Frontal cortex (tissue), 4 donors: ENCODE data around the gene MYOCD. TPM values are rescaled to one million over a fixed set of nuclear protein-coding genes. Genes with fewer than 3 reads are reported as not detected.

Source experiments
- DNase-seq, 2 donors: peaks; one replicate each; pipeline ENCODE4 v3.0.0; 2012; ENCODE audit warnings: low spot score in 2 of 2
- FAIRE-seq: peaks from 2 replicates; lab custom pipeline; 2012; peaks lifted over from hg19 to GRCh38; lab: Jason Lieb, UNC
- total RNA-seq: library from RNA; depleted of rRNA; stranded (reverse); fragments of >200 nt; gene quantifications from one replicate; pipeline ENCODE4 v1.2.3, GENCODE V29; 2014
- donor health status: control.
- donor health status: control.
- donor health status: control.

Gene MYOCD
- total RNA-seq, 1 donor from 2014 or later = 0.41 TPM

DNA sequence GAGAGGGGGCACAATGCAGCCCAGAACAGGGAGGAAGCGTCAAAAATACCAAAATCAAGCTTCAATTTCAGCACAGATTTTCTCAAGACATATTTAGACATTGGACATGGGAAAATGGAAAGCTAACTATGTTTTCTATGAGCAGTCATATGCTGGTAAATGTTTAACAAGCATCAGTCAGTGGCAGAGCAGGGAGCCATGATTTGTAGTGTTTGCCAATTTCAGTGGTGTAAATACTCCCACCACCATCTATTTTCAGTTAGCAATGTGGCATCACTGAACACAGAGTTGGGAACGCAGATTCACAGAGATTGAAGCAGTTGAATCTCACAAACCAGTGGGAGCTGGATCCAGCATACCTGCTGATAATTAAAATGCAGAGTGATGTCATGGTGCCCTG is 24.6 kb upstream of the MYOCD start:
- no peak for DNase-seq
- FAIRE-seq = no peak

GRCh38 chr17:12642034-12642433 is 23.7 kb upstream of the MYOCD start:
- DNase-seq = no peak
- FAIRE-seq = no peak

DNA sequence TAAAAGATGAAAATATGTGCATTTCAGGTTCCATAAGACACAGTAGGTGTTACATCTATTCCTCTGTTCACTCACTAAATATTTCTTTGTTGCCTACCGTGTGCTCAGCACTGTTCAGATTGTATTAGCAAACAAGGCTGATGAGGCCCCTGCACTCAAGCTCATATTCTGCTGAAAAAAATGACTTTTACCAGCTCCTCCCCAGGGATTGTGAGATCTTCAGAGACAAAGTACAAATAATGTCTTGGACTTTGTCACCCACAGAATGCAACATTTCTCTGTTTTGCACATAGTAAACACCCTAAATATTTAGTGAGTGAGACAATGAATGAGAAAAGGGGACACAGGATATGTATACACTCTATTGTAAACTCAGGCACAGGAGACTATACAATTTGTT is 21.9 kb upstream of the MYOCD start:
- no peak for DNase-seq
- FAIRE-seq = no peak

- no peak for DNase-seq
- FAIRE-seq = no peak
Measured at GRCh38 chr17:12644623-12645022, 21.1 kb upstream of the MYOCD start.

DNA sequence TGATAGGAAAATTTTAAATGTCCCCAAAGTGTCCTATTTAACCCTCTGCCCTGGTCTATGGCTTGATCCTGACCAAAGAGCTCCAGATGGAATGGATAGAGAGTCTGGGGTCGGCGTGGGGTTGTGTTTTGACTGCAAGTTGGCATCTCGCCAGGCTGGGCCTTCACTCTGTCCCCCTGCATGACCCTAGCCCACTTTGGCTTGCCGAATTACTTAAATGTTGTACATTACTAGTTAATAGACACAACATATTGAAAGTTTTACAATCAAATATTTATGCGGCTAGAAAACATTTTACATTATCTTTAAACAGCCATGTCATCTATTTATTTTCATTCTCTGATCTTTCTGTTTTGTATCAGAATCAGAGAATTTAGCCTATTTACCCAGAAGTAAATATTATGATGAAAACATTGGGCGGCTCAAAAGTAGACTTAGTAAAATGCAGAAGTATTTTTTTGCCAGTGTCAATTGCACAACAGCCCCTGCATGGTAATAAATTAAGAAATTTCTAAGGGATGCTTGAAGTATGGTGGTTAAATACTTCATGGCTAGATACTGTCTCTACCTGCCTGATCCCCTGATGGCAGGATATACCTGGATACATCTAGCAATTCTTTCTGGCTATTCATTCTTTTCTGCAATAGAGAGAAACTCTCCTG is 18.8 kb upstream of the MYOCD start:
- DNase-seq (no peak), FAIRE-seq (no peak)

GRCh38 chr17:12648498-12648897 is 17.2 kb upstream of the MYOCD start:
- FAIRE-seq = no peak
- DNase-seq = no peak

GRCh38 chr17:12655936-12656335 is 9.8 kb upstream of the MYOCD start:
- no peak for FAIRE-seq

DNA sequence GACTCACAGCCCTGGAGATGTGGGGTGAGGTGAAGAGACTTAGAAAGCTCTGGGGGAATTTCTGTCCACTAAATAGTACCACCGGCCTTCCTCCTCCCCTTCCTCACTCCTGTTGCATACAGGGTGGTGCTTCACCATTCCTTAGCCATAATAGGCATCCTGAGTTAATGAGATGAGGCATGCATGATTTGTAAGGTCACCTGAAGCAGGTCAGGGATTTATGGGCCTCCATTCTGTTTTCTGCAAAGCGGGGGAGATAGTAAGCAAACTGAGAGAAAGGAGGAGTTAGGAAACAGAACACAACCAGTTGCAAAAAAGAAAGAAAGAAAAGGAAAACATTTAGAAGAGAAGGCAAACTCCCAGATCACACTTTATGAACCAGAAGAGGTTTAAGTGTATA is 9.3 kb upstream of the MYOCD start:
- DNase-seq = no peak
- FAIRE-seq = no peak

More at GRCh38 chr17:12655936-12656335, 9.8 kb upstream of the MYOCD start:
- no peak for DNase-seq

GRCh38 chr17:12659500-12659899 is 6.2 kb upstream of the MYOCD start:
- FAIRE-seq (no peak), DNase-seq (no peak)

GRCh38 chr17:12664252-12664651 is 1.4 kb upstream of the MYOCD start:
- DNase-seq = no peak
- no peak for FAIRE-seq

DNA sequence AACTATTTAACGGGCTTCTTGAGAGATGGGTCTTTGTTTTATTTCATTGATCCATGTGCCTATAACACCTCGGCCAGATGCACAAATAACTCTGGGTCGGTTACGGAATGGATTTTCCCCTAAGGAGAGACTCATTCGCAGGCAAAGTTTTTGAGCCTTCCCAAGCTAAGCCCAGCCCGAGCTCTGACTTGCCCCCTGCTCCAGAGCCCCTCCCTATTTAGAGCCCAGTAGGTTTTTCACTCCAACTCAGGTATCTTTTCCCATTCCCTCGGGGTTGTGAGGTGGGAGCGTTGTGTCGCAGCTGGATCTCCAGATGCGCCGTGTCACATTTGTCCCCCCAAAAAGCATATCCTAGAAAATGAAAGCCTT is 812 bp upstream of the MYOCD start:
- FAIRE-seq = no peak
- DNase-seq = no peak

DNA sequence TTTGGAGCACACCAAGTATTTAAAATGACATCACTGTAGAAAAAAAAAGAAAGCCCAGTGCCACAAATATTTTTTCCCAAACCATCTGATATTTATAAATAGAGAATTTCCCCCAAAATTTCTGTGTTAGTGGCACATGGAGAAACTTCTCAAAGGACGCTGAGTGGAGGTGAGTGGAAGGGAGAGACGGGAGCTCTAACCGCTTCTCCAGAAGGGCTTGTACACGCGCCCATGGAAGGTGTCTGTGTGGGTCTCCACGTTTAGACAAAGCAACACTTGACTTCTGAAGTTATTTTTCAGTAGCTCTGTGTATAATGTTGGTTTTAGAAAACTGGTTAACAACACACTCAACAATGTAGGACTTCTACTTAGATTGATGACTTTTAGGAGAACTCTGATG is 1.0 kb downstream of the MYOCD start:
- FAIRE-seq = no peak
- DNase-seq = no peak

GRCh38 chr17:12667299-12667958 is 1.7 kb downstream of the MYOCD start:
- DNase-seq (peak; percentile 29 to 49), FAIRE-seq (no peak)

DNA sequence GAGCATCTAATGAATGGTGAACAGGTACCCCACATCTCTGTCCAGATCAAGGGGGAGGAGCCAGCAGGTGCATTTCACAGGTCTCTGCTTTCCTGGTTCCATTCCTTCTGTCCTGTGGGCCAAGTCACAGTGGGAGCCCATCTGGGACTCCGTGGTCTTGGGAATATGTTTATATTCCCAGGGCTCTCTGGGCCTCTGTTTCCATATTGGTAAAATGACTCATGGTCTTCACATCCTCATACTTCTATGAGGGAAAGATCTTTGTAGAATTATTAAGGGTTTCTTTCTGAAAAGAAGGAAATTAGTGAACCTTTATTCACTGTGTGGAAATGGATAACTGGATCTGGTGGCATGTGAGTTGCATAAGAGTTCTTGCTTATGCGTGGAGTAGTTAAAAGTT is 6.2 kb downstream of the MYOCD start:
- no peak for FAIRE-seq
- DNase-seq = no peak

GRCh38 chr17:12672947-12673346 is 7.3 kb downstream of the MYOCD start:
- DNase-seq (no peak), FAIRE-seq (no peak)

- FAIRE-seq (no peak), DNase-seq (no peak)
Measured at GRCh38 chr17:12673788-12674187, 8.1 kb downstream of the MYOCD start.

DNA sequence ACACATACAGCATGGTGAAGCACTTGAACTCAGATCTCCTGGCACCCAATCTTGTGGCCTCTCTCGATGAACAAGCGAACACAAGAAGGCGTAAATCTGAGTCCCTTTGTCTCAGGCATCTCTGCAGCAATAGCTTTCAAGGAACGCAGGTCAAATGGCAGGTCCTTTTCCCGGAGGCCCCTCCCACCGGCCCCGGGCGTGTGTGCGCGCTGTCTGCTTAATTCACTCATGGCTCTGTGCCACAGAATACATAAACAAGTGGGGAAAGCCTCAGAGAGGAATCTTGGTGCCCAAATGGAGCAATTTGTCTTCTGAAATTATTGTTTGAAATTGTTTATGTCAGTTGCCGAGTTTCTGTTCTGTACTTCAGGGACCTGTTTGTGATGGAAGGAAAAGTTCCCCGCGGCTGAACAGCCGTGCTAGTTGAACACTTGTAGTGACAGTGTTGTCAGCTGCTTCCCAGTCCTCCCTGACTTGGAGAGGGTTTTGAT is 14.8 kb downstream of the MYOCD start:
- DNase-seq (no peak), FAIRE-seq (no peak)

GRCh38 chr17:12680993-12681392 is 15.3 kb downstream of the MYOCD start:
- DNase-seq = no peak
- FAIRE-seq = no peak

- DNase-seq (no peak), FAIRE-seq (no peak)
Measured at GRCh38 chr17:12683299-12683698, 17.6 kb downstream of the MYOCD start.

DNA sequence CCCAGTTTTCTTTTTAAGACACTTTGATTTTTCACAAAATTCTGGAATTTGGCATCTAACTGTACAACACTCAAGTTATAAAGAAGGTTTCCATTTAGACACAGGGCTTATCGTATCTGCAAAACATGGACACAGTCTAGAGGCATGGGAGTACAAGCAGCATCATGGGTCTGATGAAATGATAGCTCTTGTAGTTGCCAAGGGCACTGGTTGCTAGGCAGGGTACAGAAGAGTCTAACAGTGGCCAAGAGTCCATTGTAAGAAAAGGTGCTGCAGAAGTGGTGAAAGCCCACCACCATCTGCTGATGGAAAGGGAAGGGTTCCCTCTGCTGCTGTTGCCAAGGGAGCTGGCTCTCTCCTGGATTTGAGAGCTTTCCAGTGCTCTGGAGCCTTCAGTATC is 20.8 kb downstream of the MYOCD start:
- FAIRE-seq (no peak), DNase-seq (no peak)

DNA sequence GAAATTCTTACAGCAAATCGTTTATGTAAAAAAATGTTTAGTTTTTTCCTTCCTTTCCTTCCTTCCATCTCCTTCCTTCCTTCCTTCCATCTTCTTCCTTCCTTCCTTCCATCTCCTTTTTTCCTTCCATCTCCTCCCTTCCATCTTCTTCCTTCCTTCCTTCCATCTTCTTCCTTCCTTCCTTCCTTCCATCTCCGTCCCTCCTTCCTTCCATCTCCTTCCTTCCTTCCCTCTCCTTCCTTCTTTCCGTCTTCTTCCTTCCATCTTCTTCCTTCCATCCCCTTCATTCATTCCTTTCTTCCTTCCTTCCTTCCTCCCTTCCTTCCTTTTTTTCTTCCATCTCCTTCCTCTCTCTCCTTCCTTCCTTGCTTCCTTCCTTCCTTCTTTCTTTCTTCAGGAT is 22.7 kb downstream of the MYOCD start:
- DNase-seq = no peak
- no peak for FAIRE-seq

DNA sequence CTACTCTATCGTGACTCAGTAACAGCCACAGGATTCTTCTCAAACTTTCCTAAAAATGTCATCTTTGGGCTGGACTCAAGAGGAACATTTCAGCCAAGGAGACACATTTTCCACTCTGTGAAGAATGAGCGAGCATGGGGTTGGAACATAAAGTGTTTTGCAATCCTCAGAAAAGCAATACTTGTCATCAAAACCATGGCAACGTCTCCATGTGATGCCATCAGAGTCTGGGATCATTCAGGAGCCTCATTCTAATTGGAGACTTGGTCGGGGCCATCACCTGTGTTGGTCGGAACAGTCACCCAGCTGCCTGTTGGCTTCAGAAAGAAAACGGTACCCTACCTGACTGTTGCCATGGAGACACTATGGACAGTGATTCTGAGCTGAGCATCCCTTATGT is 25.5 kb downstream of the MYOCD start:
- DNase-seq (no peak), FAIRE-seq (no peak)
